GM18951 (cell line): ENCODE measurements around the gene HCFC1.

ENCODE experiments used
- POLR2A ChIP-seq: IDR thresholded peaks from 4 replicates; pipeline ENCODE4 v1.6.1; 2011; ENCODE audit warnings: mild to moderate bottlenecking; ENCODE audit not compliant: insufficient read length, insufficient read depth; ENCODE audit errors: extremely low read depth
- in situ Hi-C: fragments of 300-500 bp; cut with MboI; formaldehyde crosslinking; loops from one replicate; pipeline ENCODE4 v1.12.0; 2022; ENCODE audit warnings: low sequenced_read_pairs, mixed read lengths, inconsistent platforms; ENCODE audit not compliant: unreplicated experiment

The HCFC1 gene

DNA sequence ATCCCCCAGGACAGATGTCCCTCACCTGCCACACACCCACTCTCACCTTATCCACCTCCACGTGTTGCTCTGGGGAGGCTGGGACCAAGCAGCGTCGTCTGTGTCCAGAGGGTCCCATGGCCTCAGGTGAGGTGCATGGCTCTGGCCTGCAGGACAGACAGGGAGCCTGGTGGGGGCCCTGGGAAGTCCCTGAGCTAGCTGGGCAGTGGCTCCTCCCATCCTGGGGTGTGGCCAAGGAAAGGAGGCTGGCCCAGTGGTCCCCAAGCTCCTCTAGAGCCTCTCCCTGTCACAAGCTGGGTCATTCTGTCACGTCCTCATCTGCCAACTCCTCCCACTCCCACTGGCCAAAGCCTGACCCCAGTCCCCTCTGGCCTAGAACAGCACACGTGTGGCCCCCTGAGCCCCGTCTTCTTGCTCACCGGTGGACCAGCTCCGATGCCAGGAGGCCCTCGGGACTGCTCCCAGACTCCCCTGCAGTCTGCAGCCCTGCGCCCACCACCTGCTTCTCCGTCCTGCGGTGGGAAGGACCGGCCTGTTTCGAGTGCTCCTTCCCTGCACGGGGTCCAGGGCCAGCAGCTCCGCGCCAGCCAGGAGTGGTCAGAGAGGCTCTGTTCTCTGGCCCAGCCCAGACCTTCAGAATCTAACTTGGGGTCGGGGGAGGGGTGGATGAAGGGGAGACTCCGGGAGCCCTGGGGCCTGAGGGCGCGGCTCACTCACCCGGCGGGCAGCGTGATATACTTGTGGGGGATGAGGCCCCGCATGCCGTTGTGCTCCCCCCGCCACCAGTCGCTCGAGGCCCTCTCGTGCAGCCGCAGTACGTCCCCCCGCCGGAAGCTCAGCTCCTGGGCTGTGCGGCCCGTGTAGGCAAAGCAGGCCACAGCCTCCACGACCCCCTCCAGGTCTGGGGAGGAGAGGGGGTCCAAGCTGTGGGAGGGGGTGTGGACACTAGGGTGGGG lies 62.3 kb downstream of the HCFC1 start:
- TF ChIP-seq POLR2A, result no peak
- in situ Hi-C loops, result no loop called here

DNA sequence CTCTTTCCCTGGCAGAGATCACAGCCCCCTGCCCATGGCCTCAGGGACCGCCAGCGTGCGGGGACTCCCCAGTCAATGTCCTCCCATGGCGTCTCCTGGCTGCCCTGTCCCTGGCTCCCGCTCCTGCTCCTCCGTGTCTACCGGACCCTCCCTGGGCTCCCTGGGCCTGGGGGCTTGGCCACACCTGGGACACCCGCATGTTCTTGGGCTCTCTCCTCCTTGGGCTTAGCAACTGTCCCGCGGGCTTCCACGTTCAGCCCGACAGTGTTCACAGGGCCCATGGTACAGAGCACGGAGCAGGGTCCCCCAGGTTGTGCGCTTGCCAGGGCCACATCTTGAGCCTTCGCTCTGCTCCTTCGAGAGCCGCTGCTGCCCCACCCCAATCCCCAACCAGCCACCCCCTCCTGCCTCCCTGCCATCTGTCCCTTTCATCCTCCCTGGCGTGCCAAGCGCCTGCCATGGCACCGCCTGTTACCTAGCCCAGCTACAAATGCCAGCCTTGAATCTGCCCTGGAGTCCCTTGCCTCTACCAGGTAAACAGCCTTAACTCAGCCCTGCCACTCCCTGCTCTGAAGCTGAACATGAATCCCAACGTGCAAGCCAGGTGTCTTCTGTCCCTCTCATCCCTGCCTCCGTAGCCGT lies 63.3 kb downstream of the HCFC1 start:
- TF ChIP-seq POLR2A, result no peak
- in situ Hi-C loops, result no loop called here

- in situ Hi-C loops, result no loop called here
- TF ChIP-seq POLR2A, result no peak
Measured at GRCh38 chrX:153907456-153907855, 64.2 kb downstream of the HCFC1 start.

- TF ChIP-seq POLR2A, result no peak
- in situ Hi-C loops, result no loop called here
Measured at GRCh38 chrX:153906126-153906917, 65.3 kb downstream of the HCFC1 start.

GRCh38 chrX:153905481-153906095 lies 66.0 kb downstream of the HCFC1 start:
- in situ Hi-C loops, result no loop called here
- no peak for TF ChIP-seq POLR2A

- in situ Hi-C loops, result no loop called here
- no peak for TF ChIP-seq POLR2A
Measured at GRCh38 chrX:153903991-153904957, 67.3 kb downstream of the HCFC1 start, which contains the start of gene AVPR2. Gene AVPR2 (plus strand): TSS chrX:153904673. CDS start chrX:153905146, 473 bp downstream.

DNA sequence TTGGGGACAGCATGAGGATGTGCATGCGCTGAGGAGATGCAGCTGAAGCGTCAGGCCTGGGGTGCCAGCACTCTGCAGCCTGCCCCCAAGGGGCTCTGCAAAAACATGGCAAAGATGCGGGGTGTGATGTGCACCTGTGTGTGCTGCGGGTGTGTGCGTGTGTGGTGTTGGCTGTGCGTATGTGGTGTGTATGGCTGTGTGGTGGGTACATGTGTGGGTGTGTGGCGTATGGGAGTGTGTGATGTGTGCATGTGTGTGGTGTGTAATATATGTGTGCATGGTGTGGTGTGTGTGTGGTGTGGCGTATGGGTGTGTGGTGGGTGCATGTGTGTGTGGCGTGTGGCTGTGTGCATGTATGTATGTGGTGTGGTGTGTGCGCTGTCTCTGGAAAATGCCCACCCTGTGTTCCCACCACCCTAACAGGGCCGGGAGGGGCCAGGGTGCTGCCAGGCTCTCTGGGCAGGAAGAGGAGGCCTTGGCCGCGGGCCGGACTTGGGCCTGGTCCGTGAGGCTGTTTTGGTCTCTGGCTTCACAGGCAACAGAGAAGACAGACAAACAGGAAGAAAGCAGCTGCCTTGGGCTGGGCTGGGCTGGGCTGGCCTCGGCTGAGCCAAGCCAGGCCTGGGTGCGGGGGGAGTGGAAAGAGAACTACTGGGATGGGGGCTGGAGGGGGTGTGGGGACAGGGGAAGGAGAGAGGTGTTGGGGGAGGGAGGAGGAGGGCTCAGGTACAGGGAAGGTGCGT lies 68.2 kb downstream of the HCFC1 start:
- in situ Hi-C loops, result no loop called here
- no peak for TF ChIP-seq POLR2A

GRCh38 chrX:153902385-153902784 lies 69.2 kb downstream of the HCFC1 start:
- in situ Hi-C loops, result no loop called here
- no peak for TF ChIP-seq POLR2A

DNA sequence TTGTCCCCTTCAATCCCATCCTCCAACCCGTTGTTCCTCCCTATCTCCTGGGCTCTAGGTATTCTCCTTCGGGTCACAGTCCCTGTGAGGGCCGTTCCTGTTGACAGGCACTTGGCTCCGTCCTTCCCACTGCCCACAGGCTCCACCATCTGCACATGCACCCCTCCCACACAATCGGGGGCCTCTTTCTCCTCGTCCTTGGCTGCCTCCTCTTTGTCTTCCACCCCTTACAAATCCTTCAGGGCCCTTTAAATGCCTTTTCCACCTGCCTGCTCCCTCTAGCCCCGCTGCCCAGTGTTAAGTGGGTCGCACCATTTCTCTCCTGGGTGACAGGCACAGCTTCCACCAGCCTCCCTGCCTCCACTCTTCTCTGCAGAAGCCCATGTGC lies 69.9 kb downstream of the HCFC1 start:
- no peak for TF ChIP-seq POLR2A
- in situ Hi-C loops, result no loop called here

- TF ChIP-seq POLR2A, result no peak
- in situ Hi-C loops, result no loop called here
Measured at GRCh38 chrX:153900831-153901752, 70.5 kb downstream of the HCFC1 start.
